Suprapubic skin (tissue), 4 donors: Measurements from ENCODE around the gene GRIA4. TPM values are rescaled to one million over a fixed set of nuclear protein-coding genes. Genes with fewer than 3 reads are reported as not detected.

ENCODE experiments used
- DNase-seq, 2 donors: peaks; one replicate each; pipeline ENCODE4 v3.0.0-alpha.2; 2019; ENCODE audit warnings: low spot score in 2 of 2
- H3K27ac ChIP-seq: fragments of 200-600 bp; sonication (generic); one replicate; pipeline ENCODE4 v1.5.1; 2019
- H3K27me3 ChIP-seq: fragments of 200-600 bp; sonication (generic); one replicate; pipeline ENCODE4 v1.5.1; 2019
- H3K36me3 ChIP-seq: fragments of 200-600 bp; sonication (generic); one replicate; pipeline ENCODE4 v1.5.1; 2019
- H3K4me1 ChIP-seq: fragments of 200-600 bp; sonication (generic); one replicate; pipeline ENCODE4 v1.5.1; 2019
- H3K4me3 ChIP-seq: fragments of 200-600 bp; sonication (generic); one replicate; pipeline ENCODE4 v1.5.1; 2019; ENCODE audit warnings: mild to moderate bottlenecking
- H3K9me3 ChIP-seq: fragments of 200-600 bp; sonication (generic); one replicate; pipeline ENCODE4 v1.5.1; 2019
- CTCF ChIP-seq, 2 donors: fragments of 200-600 bp in 1 of 2; fragments of 450-650 bp in 1 of 2; sonication (generic) in 1 of 2; IDR thresholded peaks; one replicate each; pipeline ENCODE4 v1.5.1; 2016 to 2019; ENCODE audit warnings: antibody characterized with exemption in 2 of 2, mild to moderate bottlenecking in 1 of 2, moderate library complexity in 1 of 2
- EP300 ChIP-seq: sonication (generic); formaldehyde crosslinking; IDR thresholded peaks from one replicate; pipeline ENCODE4 v1.6.1; 2017; ENCODE audit warnings: antibody characterized with exemption
- POLR2A ChIP-seq, 2 donors: fragments of 450-650 bp; IDR thresholded peaks; one replicate each; pipeline ENCODE4 v1.6.1; 2017; ENCODE audit warnings: antibody characterized with exemption in 2 of 2, mild to moderate bottlenecking in 2 of 2, moderate library complexity in 2 of 2
- POLR2AphosphoS5 ChIP-seq, 3 donors: sonication (generic); formaldehyde crosslinking; IDR thresholded peaks; one replicate each; pipeline ENCODE4 v1.6.1; 2017; ENCODE audit warnings: antibody characterized with exemption in 3 of 3
- WGBS: methylation state at CpG from one replicate; pipeline ENCODE4 v1.1.5; 2018; 5-methylcytosine and 5-hydroxymethylcytosine counted together
- total RNA-seq, 4 donors: library from RNA; depleted of rRNA; stranded (reverse); fragments of >200 nt; gene quantifications; one replicate each; pipeline ENCODE4 v1.1.0, GENCODE V29; 2016

GRIA4 gene
- total RNA-seq, 4 donors from 2014 or later = 1.1 to 2.3 (median 1.8) TPM

GRCh38 chr11:105700271-105700670 is 90.4 kb downstream of the GRIA4 start:
- Histone ChIP-seq H3K36me3 (no peaks in the 10 kb centered on the region), H3K27ac (no peak overlapping the region), H3K4me3 (no peak overlapping the region), H3K4me1 (no peaks in the 10 kb centered on the region), H3K9me3 (no peaks in the 10 kb centered on the region), H3K27me3 (no peaks in the 10 kb centered on the region)
- TF ChIP-seq EP300 (no peak), POLR2A (IDR thresholded peaks at IDR 0.05) (no peak), CTCF (IDR thresholded peaks at IDR 0.05) (no peak), POLR2AphosphoS5 (IDR thresholded peaks at IDR 0.05) (no peak)
- DNase-seq = no peak

GRCh38 chr11:105701098-105701497 is 91.2 kb downstream of the GRIA4 start:
- WGBS = 92% methylated on average over 3 of the region's 3 CpGs

GRCh38 chr11:105705786-105706530 is 96.1 kb downstream of the GRIA4 start:
- Histone ChIP-seq H3K27ac (no peak overlapping the region), H3K36me3 (no peaks in the 10 kb centered on the region), H3K4me1 (no peaks in the 10 kb centered on the region), H3K9me3 (no peaks in the 10 kb centered on the region), H3K27me3 (no peaks in the 10 kb centered on the region), H3K4me3 (no peak overlapping the region)
- TF ChIP-seq POLR2AphosphoS5 (IDR thresholded peaks at IDR 0.05) (no peak), CTCF (IDR thresholded peaks at IDR 0.05) (no peak), EP300 (no peak), POLR2A (IDR thresholded peaks at IDR 0.05) (no peak)
- 61% methylated on average over 2 of the region's 2 CpGs for WGBS
- no peak for DNase-seq

More at GRCh38 chr11:105701098-105701497, 91.2 kb downstream of the GRIA4 start:
- DNase-seq = no peak
- TF ChIP-seq CTCF (IDR thresholded peaks at IDR 0.05) (no peak), POLR2AphosphoS5 (IDR thresholded peaks at IDR 0.05) (no peak), POLR2A (IDR thresholded peaks at IDR 0.05) (no peak), EP300 (no peak)
- Histone ChIP-seq H3K27ac (no peak overlapping the region), H3K4me1 (no peaks in the 10 kb centered on the region), H3K4me3 (no peak overlapping the region), H3K36me3 (no peaks in the 10 kb centered on the region), H3K27me3 (no peaks in the 10 kb centered on the region), H3K9me3 (no peaks in the 10 kb centered on the region)

- Histone ChIP-seq H3K27ac (no peak overlapping the region), H3K9me3 (no peaks in the 10 kb centered on the region), H3K27me3 (no peaks in the 10 kb centered on the region), H3K4me1 (no peaks in the 10 kb centered on the region), H3K36me3 (no peaks in the 10 kb centered on the region), H3K4me3 (no peak overlapping the region)
- DNase-seq = no peak
- 73% methylated on average over 5 of the region's 5 CpGs for WGBS
- TF ChIP-seq CTCF (IDR thresholded peaks at IDR 0.05) (no peak), POLR2A (IDR thresholded peaks at IDR 0.05) (no peak), EP300 (no peak), POLR2AphosphoS5 (IDR thresholded peaks at IDR 0.05) (no peak)
These were observed 103.2 kb downstream of the GRIA4 start for GRCh38 chr11:105713106-105713505.

- no peaks in the 10 kb centered on the region for H3K27me3 ChIP-seq
- no peaks in the 10 kb centered on the region for H3K36me3 ChIP-seq
- no peaks in the 10 kb centered on the region for H3K4me1 ChIP-seq
- TF ChIP-seq EP300 (no peak), CTCF (IDR thresholded peaks at IDR 0.05) (no peak), POLR2AphosphoS5 (IDR thresholded peaks at IDR 0.05) (no peak), POLR2A (IDR thresholded peaks at IDR 0.05) (no peak)
- H3K27ac ChIP-seq = no peak overlapping the region
- no peaks in the 10 kb centered on the region for H3K9me3 ChIP-seq
- WGBS = 72% methylated on average over 2 of the region's 2 CpGs
- DNase-seq = no peak
- H3K4me3 ChIP-seq = no peak overlapping the region
These were observed 103.8 kb downstream of the GRIA4 start for GRCh38 chr11:105713696-105714095.
